ENCODE results near the gene RIN3. TPM values are rescaled to one million over a fixed set of nuclear protein-coding genes. Genes with fewer than 3 reads are reported as not detected.

RIN3 gene
- total RNA-seq, 2 experiments from 2014 or later, result 76.1 to 122 TPM

DNA sequence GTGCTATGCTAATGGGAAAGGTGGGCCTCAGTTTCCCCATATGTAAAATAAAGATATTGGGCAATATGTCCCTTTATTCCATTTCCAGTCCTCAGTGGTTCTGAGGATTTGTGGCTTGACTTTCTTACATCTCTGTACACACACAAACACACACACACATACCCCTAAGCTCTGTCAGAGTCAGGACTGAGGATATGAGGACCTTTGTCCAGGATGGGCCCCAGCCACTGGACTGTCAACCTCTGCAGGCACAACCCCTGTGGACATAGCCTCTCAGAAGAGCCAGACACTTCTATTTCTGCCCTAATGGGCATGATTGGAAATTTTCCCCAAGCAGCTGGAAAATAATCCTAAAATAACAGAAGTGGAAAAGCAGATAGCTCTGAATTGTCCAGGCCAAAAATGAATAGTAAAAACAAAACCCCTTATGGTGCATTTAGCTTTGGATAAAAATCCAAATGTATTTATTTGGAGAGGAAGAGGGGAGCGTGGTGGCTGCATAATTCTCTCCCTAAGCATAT, 50.2 kb downstream of the RIN3 start:
- H3K9me3 Mint-ChIP-seq (ENCODE audit: low read depth), result peaks cover 11% of the 10 kb centered on the region
- no peak for DNase-seq
- H3K4me1 Mint-ChIP-seq, result peaks cover 73% of the 10 kb centered on the region
- H3K27ac Mint-ChIP-seq, result peak overlapping the region; percentile 76
- peaks cover 67% of the 10 kb centered on the region for H3K36me3 Mint-ChIP-seq
- H3K27me3 Mint-ChIP-seq, result no peaks in the 10 kb centered on the region
- no peak overlapping the region for H3K4me3 Mint-ChIP-seq
- no peak for ATAC-seq
- CTCF ChIA-PET, result interaction anchor here (0.9 to 1.9 kb wide), 6 partner anchors 9 to 117 kb away, joined by 3 to 11 read pairs (median 4); no protein-coding TSS in a partner anchor

DNA sequence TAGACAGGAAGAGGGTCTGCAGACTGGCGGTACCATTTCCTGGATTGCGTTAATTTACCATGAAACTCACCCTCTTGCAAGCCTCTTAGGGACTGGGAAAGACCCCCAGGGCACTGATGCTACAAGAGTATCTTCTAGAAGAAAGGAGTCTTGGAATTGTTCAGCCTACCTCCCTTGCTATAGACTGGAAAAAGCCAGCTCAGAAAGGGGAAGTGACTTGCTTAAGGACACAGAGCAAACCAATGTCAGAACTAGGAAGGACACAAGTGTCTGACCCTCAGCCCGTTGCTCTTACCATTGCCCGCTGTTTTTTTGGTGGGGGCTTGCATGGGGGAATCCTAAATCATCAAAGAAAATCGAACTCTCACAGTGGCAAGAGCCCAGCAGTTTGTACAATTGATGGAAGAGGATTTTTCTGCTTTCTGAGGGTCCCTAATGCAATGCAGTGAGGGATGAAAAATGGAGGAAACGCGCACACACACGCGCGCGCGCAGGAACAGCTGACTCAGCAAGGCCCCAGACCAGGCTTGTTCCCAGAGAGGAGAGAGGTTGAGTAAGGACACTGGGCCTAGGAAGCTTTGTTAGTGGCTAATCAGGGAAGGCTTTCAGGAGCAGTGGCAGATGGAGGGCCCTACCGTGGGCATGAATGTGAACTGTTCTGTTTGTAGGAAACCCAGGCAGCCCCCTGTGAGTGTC, 50.9 kb downstream of the RIN3 start:
- H3K27ac Mint-ChIP-seq, result no peak overlapping the region
- H3K4me1 Mint-ChIP-seq, result peaks cover 75% of the 10 kb centered on the region
- H3K36me3 Mint-ChIP-seq, result peaks cover 67% of the 10 kb centered on the region
- CTCF ChIA-PET, result interaction anchor here (0.9 to 2.6 kb wide), 7 partner anchors 8 to 116 kb away, joined by 3 to 11 read pairs (median 7); no protein-coding TSS in a partner anchor
- H3K9me3 Mint-ChIP-seq (ENCODE audit: low read depth), result peaks cover 11% of the 10 kb centered on the region
- no peak overlapping the region for H3K4me3 Mint-ChIP-seq
- no peak for DNase-seq
- no peaks in the 10 kb centered on the region for H3K27me3 Mint-ChIP-seq
- ATAC-seq, result no peak

DNA sequence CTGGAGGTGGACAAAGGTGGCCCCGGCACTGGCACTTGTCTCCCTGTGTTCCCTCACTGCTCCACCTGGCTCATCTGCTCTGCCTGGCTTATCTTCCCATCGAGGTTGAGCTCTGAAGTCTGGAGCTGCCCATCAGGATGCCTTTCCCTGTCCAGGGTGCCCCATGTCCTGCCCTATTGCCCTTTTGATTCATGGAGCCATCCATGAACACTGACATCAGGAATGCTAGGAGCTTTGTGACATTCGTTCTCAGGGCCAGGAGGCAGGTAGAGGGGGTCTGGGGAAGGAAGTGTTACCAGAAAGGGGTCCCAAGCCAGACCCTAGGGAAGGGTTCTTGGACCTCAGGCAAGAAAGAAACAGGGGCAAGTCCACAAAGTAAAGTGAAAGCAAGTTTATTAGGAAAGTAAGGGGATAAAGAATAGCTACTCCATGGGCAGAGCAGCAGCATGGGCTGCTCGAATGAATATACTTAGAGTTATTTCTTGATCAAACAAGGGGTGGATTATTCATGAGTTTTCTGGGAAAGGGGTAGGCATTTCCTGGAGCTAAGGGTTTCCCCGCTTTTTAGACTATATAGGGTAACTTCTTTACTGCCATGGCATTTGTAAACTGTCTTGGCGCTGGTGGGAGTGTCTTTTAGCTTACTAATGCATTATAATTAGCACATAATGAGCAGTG, 51.6 kb downstream of the RIN3 start:
- peaks cover 78% of the 10 kb centered on the region for H3K4me1 Mint-ChIP-seq
- H3K9me3 Mint-ChIP-seq (ENCODE audit: low read depth), result peaks cover 11% of the 10 kb centered on the region
- ATAC-seq (no peak), DNase-seq (no peak)
- peaks cover 64% of the 10 kb centered on the region for H3K36me3 Mint-ChIP-seq
- H3K27ac Mint-ChIP-seq, result no peak overlapping the region
- H3K27me3 Mint-ChIP-seq, result no peaks in the 10 kb centered on the region
- H3K4me3 Mint-ChIP-seq, result no peak overlapping the region
- CTCF ChIA-PET, result interaction anchor here (2.0 to 2.6 kb wide), 2 partner anchors 11 to 22 kb away, joined by 7 to 8 read pairs; no protein-coding TSS in a partner anchor

DNA sequence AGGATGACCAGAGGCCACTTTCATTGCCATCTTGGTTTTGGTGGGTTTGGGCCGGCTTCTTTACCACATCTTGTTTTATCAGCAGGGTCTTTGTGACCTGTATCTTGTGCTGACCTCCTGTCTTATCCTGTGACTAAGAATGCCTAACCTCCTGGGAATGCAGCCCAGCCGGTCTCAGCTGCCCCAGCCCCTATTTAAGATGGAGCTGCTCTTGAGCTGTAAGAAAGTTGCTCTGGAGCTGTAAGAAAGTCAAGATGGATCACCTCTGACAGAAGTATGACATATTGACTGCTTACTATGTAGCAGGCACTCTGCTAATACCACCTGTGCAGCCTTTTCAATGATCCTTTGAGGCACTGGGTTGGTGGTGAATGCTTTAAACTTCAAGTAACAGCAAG, 52.1 kb downstream of the RIN3 start:
- peaks cover 11% of the 10 kb centered on the region for H3K9me3 Mint-ChIP-seq (ENCODE audit: low read depth)
- no peak overlapping the region for H3K27ac Mint-ChIP-seq
- H3K4me3 Mint-ChIP-seq, result no peak overlapping the region
- CTCF ChIA-PET, result interaction anchor here (2.0 to 2.6 kb wide), 2 partner anchors 11 to 21 kb away, joined by 7 to 8 read pairs; no protein-coding TSS in a partner anchor
- DNase-seq (no peak), ATAC-seq (no peak)
- H3K4me1 Mint-ChIP-seq, result peaks cover 80% of the 10 kb centered on the region
- H3K36me3 Mint-ChIP-seq, result peaks cover 61% of the 10 kb centered on the region
- no peaks in the 10 kb centered on the region for H3K27me3 Mint-ChIP-seq

DNA sequence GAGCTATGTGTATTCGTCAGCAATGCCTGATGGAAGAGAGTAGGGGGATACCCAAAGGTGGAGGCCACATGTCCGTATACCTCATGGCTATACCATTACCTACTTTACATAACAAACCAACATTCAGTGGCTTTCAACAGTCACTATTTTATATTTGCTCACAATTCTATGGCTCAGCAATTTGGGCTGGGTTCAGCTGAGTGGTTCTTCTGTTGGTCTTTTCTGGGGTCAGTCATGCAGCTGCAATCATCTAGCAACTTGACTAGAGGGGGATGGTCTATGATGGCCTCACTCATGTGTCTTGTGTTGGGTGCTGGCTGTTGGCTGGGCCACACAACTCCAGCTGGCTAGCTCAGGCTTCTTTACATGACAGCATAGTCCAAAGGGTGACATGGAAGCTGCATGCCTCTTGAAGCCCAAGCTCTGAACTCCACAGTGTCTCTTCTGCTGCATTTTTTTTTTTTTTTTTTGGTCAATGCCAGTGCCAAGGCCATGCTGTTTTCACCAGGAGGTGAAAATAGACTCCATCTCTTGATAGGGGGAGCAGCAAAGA, 53.7 kb downstream of the RIN3 start:
- CTCF ChIA-PET, result interaction anchor here (0.8 to 2.6 kb wide), 3 partner anchors 9 to 20 kb away, joined by 3 to 8 read pairs (median 3); no protein-coding TSS in a partner anchor
- DNase-seq (no peak), ATAC-seq (no peak)
- H3K4me1 Mint-ChIP-seq, result peaks cover 79% of the 10 kb centered on the region
- peaks cover 11% of the 10 kb centered on the region for H3K9me3 Mint-ChIP-seq (ENCODE audit: low read depth)
- H3K27ac Mint-ChIP-seq, result peak overlapping the region; percentile 13
- peaks cover 62% of the 10 kb centered on the region for H3K36me3 Mint-ChIP-seq
- H3K27me3 Mint-ChIP-seq, result no peaks in the 10 kb centered on the region
- H3K4me3 Mint-ChIP-seq, result no peak overlapping the region

DNA sequence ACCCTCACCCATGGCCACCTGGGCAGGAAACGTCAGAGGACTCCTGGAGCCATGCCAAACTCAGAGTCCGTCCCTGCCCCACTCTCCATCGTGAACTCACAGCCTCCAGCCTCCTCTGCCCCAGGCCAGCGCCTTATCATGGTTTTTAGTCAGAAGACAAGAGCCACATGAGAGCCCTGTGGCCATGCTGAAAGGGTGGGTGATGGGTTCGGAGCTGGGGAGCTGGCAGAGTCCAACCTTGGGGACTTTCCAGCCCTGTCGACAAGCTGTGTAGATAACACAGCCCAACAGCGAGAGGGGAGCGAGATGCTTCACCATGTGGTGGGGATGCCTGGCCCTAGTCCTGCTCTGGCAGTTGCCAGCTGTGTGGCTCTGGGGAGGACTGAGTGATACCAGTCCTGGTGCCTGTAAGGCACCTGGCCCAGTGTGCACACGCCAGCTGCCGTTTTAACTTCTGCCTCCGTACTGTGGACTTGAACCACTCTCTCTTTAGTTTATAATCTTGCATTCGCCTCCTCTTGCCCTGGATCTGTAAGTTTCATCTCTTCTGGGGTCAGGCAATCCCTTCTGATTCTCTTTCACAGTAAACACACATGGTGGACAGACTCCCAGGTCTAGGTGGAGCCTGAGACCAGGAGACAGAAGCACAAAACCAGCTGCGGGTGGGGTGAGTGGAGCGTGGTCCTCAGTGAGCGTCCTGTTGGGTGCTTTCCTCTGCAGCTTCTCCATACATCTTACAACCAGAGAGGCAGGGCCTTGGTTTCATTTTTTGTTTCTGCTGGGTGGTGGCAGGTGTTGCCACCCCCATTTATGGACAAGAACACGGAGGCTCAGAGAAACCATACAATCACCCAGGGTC, 55.3 kb downstream of the RIN3 start:
- Mint-ChIP-seq H3K4me3 (peak overlapping the region; percentile 59), H3K36me3 (peaks cover 62% of the 10 kb centered on the region), H3K9me3 (ENCODE audit: low read depth) (peaks cover 11% of the 10 kb centered on the region), H3K27me3 (no peaks in the 10 kb centered on the region), H3K4me1 (peaks cover 68% of the 10 kb centered on the region), H3K27ac (peak overlapping the region; percentile 98)
- peak; percentile 85 for ATAC-seq
- CTCF ChIA-PET, result interaction anchor here (0.8 to 1.6 kb wide), 6 partner anchors 8 to 106 kb away, joined by 3 to 8 read pairs (median 3); no protein-coding TSS in a partner anchor
- DNase-seq, result peak; percentile 68

DNA sequence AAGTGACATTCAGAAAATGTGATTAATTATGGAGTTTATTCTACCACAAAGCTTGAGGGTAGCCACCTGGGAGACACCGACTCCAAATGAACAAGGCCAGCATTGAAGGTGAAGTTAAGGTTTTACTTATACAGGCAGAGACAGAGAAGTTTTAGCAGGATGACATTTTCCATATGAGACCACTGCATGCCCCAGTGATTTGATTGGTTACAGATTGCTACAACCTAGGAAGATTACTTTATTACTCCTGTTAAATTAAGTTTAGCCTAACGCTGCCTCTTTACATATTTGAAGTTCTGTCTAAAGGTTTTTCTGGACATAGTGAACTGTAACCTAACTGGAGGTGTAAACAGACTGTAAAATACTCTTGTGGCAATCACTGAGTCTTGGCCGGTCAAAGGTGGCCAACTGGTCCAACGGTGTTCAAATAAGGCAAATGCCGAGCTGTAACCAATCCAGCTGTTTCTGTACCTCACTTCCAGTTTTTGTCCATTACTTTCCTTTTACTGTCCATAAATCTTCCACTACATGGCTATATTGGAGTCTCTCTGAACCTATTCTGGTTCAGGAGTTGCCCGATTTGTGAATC, 57.2 kb downstream of the RIN3 start:
- H3K9me3 Mint-ChIP-seq (ENCODE audit: low read depth), result peaks cover 11% of the 10 kb centered on the region
- no peak overlapping the region for H3K27ac Mint-ChIP-seq
- H3K27me3 Mint-ChIP-seq, result no peaks in the 10 kb centered on the region
- CTCF ChIA-PET, result interaction anchor here (0.6 to 1.0 kb wide), 2 partner anchors 18 to 64 kb away, joined by 3 read pairs; no protein-coding TSS in a partner anchor
- DNase-seq, result no peak
- peaks cover 54% of the 10 kb centered on the region for H3K36me3 Mint-ChIP-seq
- H3K4me1 Mint-ChIP-seq, result peaks cover 64% of the 10 kb centered on the region
- ATAC-seq, result no peak
- no peak overlapping the region for H3K4me3 Mint-ChIP-seq

DNA sequence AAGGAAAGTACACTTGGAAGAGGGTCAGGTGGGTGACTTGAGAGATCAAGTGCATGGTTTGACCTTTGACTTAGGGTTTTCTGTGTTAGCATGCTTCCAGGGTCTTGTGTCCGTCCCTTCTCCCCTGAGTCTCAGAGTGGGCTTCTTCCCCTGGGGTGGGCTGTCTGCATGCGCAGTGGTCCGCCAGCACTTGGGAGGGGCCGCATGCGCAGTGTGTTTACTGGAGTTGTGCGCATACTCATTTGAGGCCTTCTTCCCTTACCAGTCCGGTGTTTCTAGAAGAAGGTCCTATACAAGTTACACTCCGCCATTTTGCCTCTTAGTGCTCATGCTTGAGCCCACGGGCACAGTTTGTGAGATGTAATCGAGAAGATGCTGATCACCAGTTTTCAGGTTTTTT, 58.5 kb downstream of the RIN3 start:
- Mint-ChIP-seq H3K4me1 (peaks cover 76% of the 10 kb centered on the region), H3K27ac (no peak overlapping the region)

DNA sequence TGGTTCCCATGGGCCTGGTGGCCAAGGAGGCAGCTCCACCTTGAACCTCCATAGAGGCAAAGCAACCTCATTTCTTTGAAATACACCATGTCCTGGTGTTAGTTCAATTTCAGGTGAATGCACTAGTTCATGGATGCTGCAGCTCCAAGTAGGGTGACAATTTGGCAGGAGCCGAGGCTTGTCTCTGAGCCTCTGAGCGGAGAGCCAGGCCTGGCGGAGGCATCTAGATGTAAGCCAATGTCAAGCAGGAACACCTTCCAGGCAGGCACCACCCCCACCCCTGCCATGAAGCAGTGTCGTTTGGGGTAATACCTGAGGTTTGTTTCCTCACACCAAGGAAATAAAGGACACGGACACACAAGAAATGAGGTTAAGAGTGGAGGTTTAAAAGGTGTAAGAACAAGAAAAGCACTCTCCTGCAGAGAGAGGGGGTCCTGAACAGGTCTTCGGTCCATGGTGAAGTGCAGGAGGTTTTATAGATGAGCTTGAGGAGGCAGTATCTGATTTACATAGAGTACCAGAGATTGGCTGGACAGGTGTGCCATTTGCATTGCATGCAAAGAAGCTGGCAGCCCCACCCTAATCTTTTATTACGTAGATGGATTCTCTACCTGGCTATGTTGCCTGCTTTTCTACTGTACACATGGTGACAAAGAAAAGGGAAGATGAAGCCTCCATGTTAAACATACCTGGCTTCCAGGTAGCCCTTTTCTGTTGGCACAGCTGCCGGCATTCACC, 60.3 kb downstream of the RIN3 start:
- CTCF ChIA-PET, result interaction anchor here (0.8 kb wide), 1 partner anchor 14 kb away, joined by 4 read pairs; no protein-coding TSS in a partner anchor
- DNase-seq, result no peak
- Mint-ChIP-seq H3K9me3 (ENCODE audit: low read depth) (no peaks in the 10 kb centered on the region), H3K4me3 (no peak overlapping the region), H3K27ac (no peak overlapping the region), H3K27me3 (no peaks in the 10 kb centered on the region), H3K36me3 (peaks cover 43% of the 10 kb centered on the region), H3K4me1 (peaks cover 75% of the 10 kb centered on the region)
- no peak for ATAC-seq

More for the DNA sequence above, 58.5 kb downstream of the RIN3 start:
- Mint-ChIP-seq H3K4me3 (no peak overlapping the region), H3K9me3 (ENCODE audit: low read depth) (peaks cover 3% of the 10 kb centered on the region), H3K27me3 (no peaks in the 10 kb centered on the region), H3K36me3 (peaks cover 47% of the 10 kb centered on the region)
- ATAC-seq (no peak), DNase-seq (no peak)
- CTCF ChIA-PET, result interaction anchor here (0.8 to 1.0 kb wide), 2 partner anchors 16 to 257 kb away, joined by 3 read pairs; no protein-coding TSS in a partner anchor

DNA sequence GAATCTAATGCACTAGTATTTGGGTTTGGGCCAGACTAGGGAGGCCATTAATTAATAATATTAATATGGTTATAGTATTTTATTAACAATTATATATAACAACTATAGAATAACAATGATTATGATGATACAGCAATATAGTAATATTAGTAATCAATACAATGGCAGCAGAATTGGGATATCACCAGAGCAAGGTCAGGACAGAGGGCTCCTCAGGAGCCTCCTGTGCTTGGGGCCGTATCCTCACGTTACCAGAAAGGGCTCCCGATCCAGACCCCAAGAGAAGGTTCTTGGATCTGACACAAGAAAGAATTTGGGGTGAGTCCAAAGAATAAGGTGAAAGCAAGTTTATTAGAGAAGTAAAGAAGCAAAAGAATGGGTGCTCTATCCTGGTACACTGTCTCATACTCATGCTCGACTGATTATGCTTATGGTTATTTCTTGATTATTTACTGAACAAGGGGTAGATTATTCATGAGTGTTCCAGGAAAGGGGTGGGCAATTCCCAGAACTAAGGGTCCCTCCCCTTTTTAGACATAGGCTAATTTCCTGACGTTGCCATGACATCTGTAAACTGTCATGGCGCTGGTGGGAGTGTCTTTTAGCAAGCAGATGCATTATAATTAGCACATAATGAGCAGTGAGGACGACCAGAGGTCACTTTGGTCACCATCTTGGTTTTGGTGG, 61.6 kb downstream of the RIN3 start:
- H3K36me3 Mint-ChIP-seq, result peaks cover 49% of the 10 kb centered on the region
- no peak for ATAC-seq
- H3K9me3 Mint-ChIP-seq (ENCODE audit: low read depth), result no peaks in the 10 kb centered on the region

DNA sequence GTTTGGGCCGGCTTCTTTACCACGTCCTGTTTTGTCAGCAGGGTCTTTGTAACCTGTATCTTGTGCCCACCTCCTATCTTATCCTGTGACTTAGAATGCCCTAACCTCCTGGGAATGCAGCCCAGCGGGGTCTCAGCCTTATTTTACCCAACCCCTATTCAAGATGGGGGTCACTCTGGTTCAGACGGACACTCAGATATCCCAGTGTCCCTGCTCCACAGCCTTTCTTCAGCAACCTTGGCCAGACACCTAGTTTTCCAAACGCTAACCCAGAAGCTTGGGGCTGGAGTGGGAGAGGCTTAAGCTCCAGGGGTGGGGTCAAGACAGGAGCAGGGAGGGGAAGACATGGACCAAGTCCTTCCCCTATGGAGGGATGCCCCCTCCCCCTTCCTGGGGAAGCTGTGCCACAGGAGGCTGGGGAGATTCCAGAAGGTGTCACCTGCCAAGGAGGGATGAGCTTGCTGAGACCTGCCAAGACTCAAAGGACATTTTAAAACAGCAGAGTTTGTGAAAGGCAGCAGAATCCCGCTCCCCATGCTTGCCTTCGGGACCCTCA, 62.2 kb downstream of the RIN3 start:
- Mint-ChIP-seq H3K4me1 (peaks cover 67% of the 10 kb centered on the region), H3K27me3 (no peaks in the 10 kb centered on the region), H3K4me3 (no peak overlapping the region), H3K27ac (peak overlapping the region; percentile 57), H3K36me3 (peaks cover 54% of the 10 kb centered on the region), H3K9me3 (ENCODE audit: low read depth) (no peaks in the 10 kb centered on the region)
- no peak for DNase-seq
- no peak for ATAC-seq
- CTCF ChIA-PET, result interaction anchor here (0.9 to 3.2 kb wide), 8 partner anchors 10 to 106 kb away, joined by 3 to 19 read pairs (median 3); no protein-coding TSS in a partner anchor

More for the DNA sequence above, 61.6 kb downstream of the RIN3 start:
- peak; percentile 46 for DNase-seq
- CTCF ChIA-PET, result interaction anchor here (1.3 to 3.2 kb wide), 2 partner anchors 12 to 105 kb away, joined by 3 to 19 read pairs; no protein-coding TSS in a partner anchor
- Mint-ChIP-seq H3K27ac (no peak overlapping the region), H3K4me3 (no peak overlapping the region), H3K4me1 (peaks cover 71% of the 10 kb centered on the region), H3K27me3 (no peaks in the 10 kb centered on the region)
